Measurements from ENCODE around the gene PCNX1. TPM values are rescaled to one million over a fixed set of nuclear protein-coding genes. Genes with fewer than 3 reads are reported as not detected.
A peak's percentile ranks its signal among the peaks of the same experiment; 100 is the strongest.

Gene PCNX1
- total RNA-seq, 1 experiment from 2014 or later, result 48.0 TPM

DNA sequence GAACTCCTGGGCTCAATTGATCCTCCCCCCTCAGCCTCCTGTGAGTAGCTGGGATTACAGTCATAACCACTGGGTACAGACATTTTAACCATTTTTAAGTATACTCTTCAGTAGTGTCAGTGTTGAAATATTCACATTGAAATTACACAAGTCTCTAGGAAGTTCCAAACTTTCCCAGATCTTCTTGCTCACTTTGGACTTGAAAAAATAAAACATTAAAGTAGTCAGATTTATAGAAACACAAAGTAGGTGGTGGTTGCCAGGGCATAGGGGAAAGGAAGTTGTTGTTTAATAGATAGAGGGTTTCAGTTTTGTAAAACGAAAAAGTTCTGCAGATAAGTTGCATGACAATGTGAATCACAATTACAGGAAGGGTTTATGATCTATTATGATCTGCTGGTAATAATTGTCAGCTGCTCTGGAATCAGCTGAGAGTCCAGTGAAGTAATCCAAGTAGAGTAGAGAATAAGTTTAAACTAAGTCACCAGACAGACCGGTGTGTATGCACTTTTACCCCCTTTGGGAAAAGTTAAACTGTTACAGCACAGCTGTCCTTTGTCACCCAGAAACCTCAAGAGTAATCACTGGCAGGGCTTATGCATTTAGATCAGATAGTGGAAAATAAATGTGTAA is 27.4 kb downstream of the PCNX1 start:
- Histone ChIP-seq H3K4me2 (ENCODE audit: insufficient read depth, insufficient read length, low read length) (no peak overlapping the region), H2AFZ (ENCODE audit: low read length) (no peak overlapping the region), H4K20me1 (ENCODE audit: control insufficient read depth, insufficient read depth, insufficient read length) (no peaks in the 10 kb centered on the region), H2BK20ac (ENCODE audit: low read depth, low read length, poor library complexity, severe bottlenecking) (no peak overlapping the region), H2AK5ac (ENCODE audit: insufficient read length, low read length) (no peak overlapping the region), H4K5ac (ENCODE audit: insufficient read length, low read depth, low read length) (no peak overlapping the region), H3T11ph (ENCODE audit: low read length) (no peak overlapping the region), H3K4me1 (ENCODE audit: insufficient read depth, low read length) (no peaks in the 10 kb centered on the region; the same call in 1 of the 2 replicates), H3K23me2 (ENCODE audit: insufficient read length, low read depth, low read length, poor library complexity, severe bottlenecking) (no peaks in the 10 kb centered on the region), H3K14ac (ENCODE audit: insufficient read depth, low read length) (no peak overlapping the region), H3K23ac (ENCODE audit: insufficient read length, low read depth, low read length) (no peak overlapping the region), H4K91ac (ENCODE audit: insufficient read length, low read depth, low read length) (no peak overlapping the region), H2BK15ac (ENCODE audit: low read depth, low read length) (no peak overlapping the region), H4K8ac (replicated peaks; ENCODE audit: insufficient read length, low read depth, low read length) (no peak overlapping the region), H3K4ac (ENCODE audit: low read depth, low read length) (no peak overlapping the region), H2BK120ac (ENCODE audit: low read depth, low read length, poor library complexity, severe bottlenecking) (no peak overlapping the region), H3K56ac (ENCODE audit: insufficient read length, low read depth, low read length) (no peak overlapping the region), H3K9ac (ENCODE audit: extremely low read depth, insufficient read length, low read length) (no peak overlapping the region), H3K18ac (ENCODE audit: insufficient read length, low read depth, low read length) (no peak overlapping the region), H3K9me3 (ENCODE audit: control insufficient read depth, low read depth, low read length) (no peaks in the 10 kb centered on the region), H2BK5ac (ENCODE audit: insufficient read length, low read length) (no peak overlapping the region), H3K79me2 (ENCODE audit: insufficient read depth, low read length) (peaks cover 11% of the 10 kb centered on the region; the same call in 1 of the 2 replicates), H3K79me1 (ENCODE audit: insufficient read depth, low read depth, low read length, poor library complexity, severe bottlenecking) (no peaks in the 10 kb centered on the region), H2BK12ac (ENCODE audit: insufficient read length, low read depth, low read length) (no peak overlapping the region), H3K27ac (ENCODE audit: insufficient read length, low read depth, low read length) (no peak overlapping the region), H3K27me3 (ENCODE audit: insufficient read depth, low read length) (no peaks in the 10 kb centered on the region)
- no peak overlapping the region for H3K4me3 Mint-ChIP-seq
- H3K4me1 Mint-ChIP-seq, result peaks cover 4 to 9% of the 10 kb centered on the region in 2 experiments
- TF ChIP-seq, protein P1, sequence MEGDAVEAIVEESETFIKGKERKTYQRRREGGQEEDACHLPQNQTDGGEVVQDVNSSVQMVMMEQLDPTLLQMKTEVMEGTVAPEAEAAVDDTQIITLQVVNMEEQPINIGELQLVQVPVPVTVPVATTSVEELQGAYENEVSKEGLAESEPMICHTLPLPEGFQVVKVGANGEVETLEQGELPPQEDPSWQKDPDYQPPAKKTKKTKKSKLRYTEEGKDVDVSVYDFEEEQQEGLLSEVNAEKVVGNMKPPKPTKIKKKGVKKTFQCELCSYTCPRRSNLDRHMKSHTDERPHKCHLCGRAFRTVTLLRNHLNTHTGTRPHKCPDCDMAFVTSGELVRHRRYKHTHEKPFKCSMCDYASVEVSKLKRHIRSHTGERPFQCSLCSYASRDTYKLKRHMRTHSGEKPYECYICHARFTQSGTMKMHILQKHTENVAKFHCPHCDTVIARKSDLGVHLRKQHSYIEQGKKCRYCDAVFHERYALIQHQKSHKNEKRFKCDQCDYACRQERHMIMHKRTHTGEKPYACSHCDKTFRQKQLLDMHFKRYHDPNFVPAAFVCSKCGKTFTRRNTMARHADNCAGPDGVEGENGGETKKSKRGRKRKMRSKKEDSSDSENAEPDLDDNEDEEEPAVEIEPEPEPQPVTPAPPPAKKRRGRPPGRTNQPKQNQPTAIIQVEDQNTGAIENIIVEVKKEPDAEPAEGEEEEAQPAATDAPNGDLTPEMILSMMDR (conservative IDR thresholded peaks at IDR 0.05), result no peak
- H3K9me3 Mint-ChIP-seq, result peaks cover 4 to 20% of the 10 kb centered on the region in 2 experiments; a peak in 4 of 5 replicates
- H3K36me3 Mint-ChIP-seq (ENCODE audit: insufficient read depth in 1 of 3, low read depth in 3 of 3), result peaks cover 9 to 23% (median 21%) of the 10 kb centered on the region in 3 experiments; a peak in 6 of 7 replicates
- no peaks in the 10 kb centered on the region for H3K27me3 Mint-ChIP-seq (ENCODE audit: low read depth)
- peak overlapping the region in 1 of 3 experiments; percentile 40; a peak in 2 of 7 replicates for H3K27ac Mint-ChIP-seq
- no peak for DNase-seq
- WGBS (ENCODE audit: extremely low coverage, insufficient read length, low lambda C conversion rate), result 100% methylated on average over 1 of the region's 2 CpGs

Data from H9 (cell line).